Heart right ventricle (tissue), 16 donors: ENCODE measurements around the gene KRT1. TPM values are rescaled to one million over a fixed set of nuclear protein-coding genes. Genes with fewer than 3 reads are reported as not detected.

ENCODE experiments used
- ATAC-seq, 8 donors: fragments of 200-7000 bp; cut with Tn5 transposase; one replicate each; pipeline ENCODE4 v1.9.1; 2020; ENCODE audit warnings: mild to moderate bottlenecking in 8 of 8, moderate library complexity in 8 of 8, moderate number of reproducible peaks in 1 of 8
- DNase-seq, 2 donors: peaks; one replicate each; pipeline ENCODE4 v3.0.0-alpha.2; 2020
- H3K27ac ChIP-seq, 10 donors: fragments of 200-600 bp; sonication (generic) in 2 of 10; one replicate each; pipeline versions ENCODE4 v1.5.0 to v1.8.0; 2020 to 2022; ENCODE audit warnings: mild to moderate bottlenecking in 3 of 10
- H3K27me3 ChIP-seq, 7 donors: fragments of 200-600 bp; one replicate each; pipeline ENCODE4 v1.8.0; 2021 to 2022; ENCODE audit warnings: mild to moderate bottlenecking in 2 of 7
- H3K36me3 ChIP-seq, 9 donors: fragments of 200-600 bp; sonication (generic) in 1 of 9; one replicate each; pipeline versions ENCODE4 v1.5.0 to v1.8.0; 2020 to 2022; ENCODE audit warnings: mild to moderate bottlenecking in 2 of 9
- H3K4me1 ChIP-seq, 9 donors: fragments of 200-600 bp; sonication (generic) in 1 of 9; one replicate each; pipeline versions ENCODE4 v1.5.0 to v1.8.0; 2020 to 2022; ENCODE audit warnings: mild to moderate bottlenecking in 4 of 9
- H3K4me3 ChIP-seq, 10 donors: fragments of 200-600 bp; sonication (generic) in 2 of 10; one replicate each; pipeline versions ENCODE4 v1.5.0 to v1.8.0; 2020 to 2022; ENCODE audit warnings: mild to moderate bottlenecking in 7 of 10, moderate library complexity in 2 of 10
- H3K9me3 ChIP-seq, 11 donors: fragments of 200-600 bp in 10 of 11; sonication (generic) in 2 of 11; one replicate each; pipeline versions ENCODE4 v1.5.0 to v1.8.0; 2013 to 2022; ENCODE audit warnings: mild to moderate bottlenecking in 2 of 11, control low read depth in 1 of 11, moderate library complexity in 1 of 11
- WGBS, 2 donors: extraction: QIAGEN DNeasy Blood & Tissue Kit; methylation state at CpG; one replicate each; pipeline ENCODE4 v1.1.7; 2013; ENCODE audit warnings: inconsistent platforms in 1 of 2; 5-methylcytosine and 5-hydroxymethylcytosine counted together
- intact Hi-C, 10 donors: fragments of 100-400 bp; cut with DNase I; formaldehyde crosslinking; loops; one replicate each; pipeline versions ENCODE4 v1.11.1 to v1.14.2; 2022
- polyA plus RNA-seq, 2 donors: library from polyadenylated mRNA; stranded (reverse); fragments of 200-250 nt; gene quantifications; one replicate each; pipeline ENCODE4 v1.2.3, GENCODE V29; 2013
- total RNA-seq, 10 donors: library from RNA; stranded (reverse); fragmentation: NEBNext Ultra II Directional in 3 of 10; extraction: Animal tissue kit (Norgen Biotek cat#: 25700) in 3 of 10; gene quantifications; one replicate each; pipeline versions ENCODE4 v1.2.1 to v1.2.4, GENCODE V29; 2021 to 2023
- TF ChIP-seq, protein P1 (sequence below), 9 donors: fragments of 200-600 bp; sonication (generic) in 2 of 9; IDR thresholded peaks; one replicate each; pipeline versions ENCODE4 v1.5.0 to v1.8.0; 2021 to 2022; ENCODE audit warnings: antibody characterized with exemption in 9 of 9, mild to moderate bottlenecking in 5 of 9, moderate library complexity in 1 of 9
- donor health status: Arrhythmogenic right ventricular cardiomyopathy.
- donor health status: ischemic (EF 13 %, LVEDD 7.1; RV severe dilation, severe dysfunction).
- donor health status: healthy with polysubstance abuse.
- donor health status: DM: no; HTN: yes; CAD: no.
- donor health status: DM: no; HTN: no; CAD: no.
- donor health status: ischemic (EF 25% LVEDD 6.9; RV normal size, moderate dysfunction).
- donor health status: ischemic (EF 25% LVEDD 5.7; RV mildly dilated, moderate dysfunction).
- donor health status: healthy.
- donor health status: DM: yes; HTN: yes; CAD: no.
- donor health status: Ischemic cardiomyopathy.
- donor health status: ischemic (EF 35%, LVEDD 5.7; RV mildly dilated, moderate dysfunction).
- donor health status: nonischemic (EF 11% LVEDD 7.7; RV severe dilation, severe dysfunction).
- donor health status: DM: yes; HTN: yes; CAD: no.
- donor health status: PGD.
- donor health status: ischemic (EF 29% LVEDD 5.4; RV normal size, mild dysfunction).
- donor health status: nonischemic (EF 23%, LVEDD 6.1; RV moderate dilation, normal function).

KRT1 gene
- total and polyA plus RNA-seq, 12 donors = not detected

GRCh38 chr12:52663420-52663819 lies 16.8 kb downstream of the KRT1 start:
- Histone ChIP-seq H3K27ac (no peak overlapping the region), H3K27me3 (peaks cover 0 to 35% (median 9%) of the 10 kb centered on the region in 7 donors), H3K4me3 (no peak overlapping the region), H3K36me3 (no peaks in the 10 kb centered on the region), H3K4me1 (peaks cover 0 to 7% (median 0%) of the 10 kb centered on the region in 9 donors), H3K9me3 (no peaks in the 10 kb centered on the region)
- no peak for DNase-seq
- intact Hi-C loops = loop anchor here in 4 of 10 donors (10.0 kb wide), 1 partner anchor 201 kb away; no protein-coding TSS in a partner anchor
- TF ChIP-seq, protein P1, sequence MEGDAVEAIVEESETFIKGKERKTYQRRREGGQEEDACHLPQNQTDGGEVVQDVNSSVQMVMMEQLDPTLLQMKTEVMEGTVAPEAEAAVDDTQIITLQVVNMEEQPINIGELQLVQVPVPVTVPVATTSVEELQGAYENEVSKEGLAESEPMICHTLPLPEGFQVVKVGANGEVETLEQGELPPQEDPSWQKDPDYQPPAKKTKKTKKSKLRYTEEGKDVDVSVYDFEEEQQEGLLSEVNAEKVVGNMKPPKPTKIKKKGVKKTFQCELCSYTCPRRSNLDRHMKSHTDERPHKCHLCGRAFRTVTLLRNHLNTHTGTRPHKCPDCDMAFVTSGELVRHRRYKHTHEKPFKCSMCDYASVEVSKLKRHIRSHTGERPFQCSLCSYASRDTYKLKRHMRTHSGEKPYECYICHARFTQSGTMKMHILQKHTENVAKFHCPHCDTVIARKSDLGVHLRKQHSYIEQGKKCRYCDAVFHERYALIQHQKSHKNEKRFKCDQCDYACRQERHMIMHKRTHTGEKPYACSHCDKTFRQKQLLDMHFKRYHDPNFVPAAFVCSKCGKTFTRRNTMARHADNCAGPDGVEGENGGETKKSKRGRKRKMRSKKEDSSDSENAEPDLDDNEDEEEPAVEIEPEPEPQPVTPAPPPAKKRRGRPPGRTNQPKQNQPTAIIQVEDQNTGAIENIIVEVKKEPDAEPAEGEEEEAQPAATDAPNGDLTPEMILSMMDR (IDR thresholded peaks at IDR 0.05) = no peak
- no peak for ATAC-seq

DNA sequence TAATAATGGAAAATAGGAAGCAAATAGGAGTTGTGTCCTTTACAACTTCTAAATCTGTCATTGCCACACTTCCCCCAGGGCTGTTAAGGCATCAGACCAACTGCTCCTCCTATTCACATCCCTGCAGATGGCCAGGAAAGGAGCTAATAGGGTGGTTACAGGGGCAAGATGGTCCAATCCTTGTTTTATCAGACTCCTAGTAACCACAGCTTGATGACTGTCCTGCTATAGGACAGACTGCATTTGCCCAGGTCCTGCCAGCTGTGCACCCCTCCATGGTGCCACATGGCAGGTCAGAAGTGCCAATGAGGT lies 17.3 kb downstream of the KRT1 start:
- TF ChIP-seq, protein P1 (IDR thresholded peaks at IDR 0.05) = no peak
- no peaks in the 10 kb centered on the region for H3K36me3 ChIP-seq
- intact Hi-C loops = loop anchor here in 4 of 10 donors (10.0 kb wide), 1 partner anchor 202 kb away; no protein-coding TSS in a partner anchor
- peaks cover 0 to 35% (median 9%) of the 10 kb centered on the region in 7 donors for H3K27me3 ChIP-seq
- no peaks in the 10 kb centered on the region for H3K9me3 ChIP-seq
- peaks cover 0 to 7% (median 0%) of the 10 kb centered on the region in 9 donors for H3K4me1 ChIP-seq
- no peak overlapping the region for H3K27ac ChIP-seq
- no peak for DNase-seq
- ATAC-seq = no peak
- H3K4me3 ChIP-seq = no peak overlapping the region

- H3K27me3 ChIP-seq = peaks cover 0 to 33% (median 9%) of the 10 kb centered on the region in 7 donors
- intact Hi-C loops = loop anchor here in 4 of 10 donors (10.0 kb wide), 1 partner anchor 202 kb away; no protein-coding TSS in a partner anchor
- no peak overlapping the region for H3K27ac ChIP-seq
- ATAC-seq (peak in 2 of 8 donors; percentile 37 to 52), DNase-seq (no peak)
- no peak overlapping the region for H3K4me3 ChIP-seq
- 66 to 70% methylated on average over 10 of the region's 10 CpGs for WGBS, 2 donors
- TF ChIP-seq, protein P1 (IDR thresholded peaks at IDR 0.05) = no peak
- H3K36me3 ChIP-seq = no peaks in the 10 kb centered on the region
- peaks cover 0 to 7% (median 0%) of the 10 kb centered on the region in 9 donors for H3K4me1 ChIP-seq
- no peaks in the 10 kb centered on the region for H3K9me3 ChIP-seq
Measured at GRCh38 chr12:52662093-52662917, 17.9 kb downstream of the KRT1 start.

DNA sequence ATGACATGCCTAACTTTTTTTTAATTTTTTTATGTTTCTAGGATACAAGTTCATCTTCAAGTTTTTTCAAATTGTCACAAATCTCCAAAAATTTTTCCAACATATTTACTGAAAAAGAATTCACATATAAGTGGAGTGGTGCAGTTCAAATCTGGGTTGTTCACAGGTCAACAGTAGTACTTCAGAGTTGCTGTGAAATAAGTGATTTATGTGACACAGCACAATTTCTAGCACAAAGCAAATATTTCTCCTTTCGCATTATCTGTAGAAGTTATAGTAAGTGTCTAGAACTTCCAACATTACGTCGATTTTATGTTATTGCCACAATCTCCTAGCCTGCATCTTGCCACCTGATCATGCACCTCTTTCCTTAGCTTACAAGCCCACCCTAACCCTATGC lies 18.5 kb downstream of the KRT1 start:
- intact Hi-C loops = loop anchor here in 4 of 10 donors (10.0 kb wide), 1 partner anchor 203 kb away; no protein-coding TSS in a partner anchor
- H3K27me3 ChIP-seq = peaks cover 0 to 32% (median 9%) of the 10 kb centered on the region in 7 donors

More for the DNA sequence above, 18.5 kb downstream of the KRT1 start:
- WGBS, 2 donors = 92 to 96% methylated on average over 3 of the region's 3 CpGs
- Histone ChIP-seq H3K36me3 (no peaks in the 10 kb centered on the region), H3K4me3 (no peak overlapping the region), H3K9me3 (no peaks in the 10 kb centered on the region), H3K27ac (no peak overlapping the region), H3K4me1 (peaks cover 0 to 7% (median 0%) of the 10 kb centered on the region in 9 donors)
- no peak for ATAC-seq
- DNase-seq = no peak
- TF ChIP-seq, protein P1 (IDR thresholded peaks at IDR 0.05) = no peak
